T-helper 2 cell treated with Interferon-gamma antibody and Interleukin-4, amounts not matched to agents 5 μg/mL and 100 μg/mL, for 36 hours (primary cell): ENCODE measurements around the gene AFF2.

Source experiments
- DNase-seq: peaks from one replicate; pipeline ENCODE4 v3.0.0; 2021; ENCODE audit warnings: low spot score
- H3K27ac Mint-ChIP-seq: one replicate; pipeline ENCODE4 v1.8.0; 2021; ENCODE audit warnings: mild to moderate bottlenecking, mixed read lengths
- H3K27me3 Mint-ChIP-seq: one replicate; pipeline ENCODE4 v1.8.0; 2021; ENCODE audit warnings: low read depth, mixed read lengths
- H3K36me3 Mint-ChIP-seq: one replicate; pipeline ENCODE4 v1.8.0; 2021; ENCODE audit warnings: low read depth, mixed read lengths
- H3K4me1 Mint-ChIP-seq: one replicate; pipeline ENCODE4 v1.8.0; 2021; ENCODE audit warnings: low read depth, mixed read lengths
- H3K4me3 Mint-ChIP-seq: one replicate; pipeline ENCODE4 v1.8.0; 2022; ENCODE audit warnings: mild to moderate bottlenecking, moderate library complexity, mixed read lengths
- H3K9me3 Mint-ChIP-seq: one replicate; pipeline ENCODE4 v1.8.0; 2021; ENCODE audit warnings: mixed read lengths

The AFF2 gene

GRCh38 chrX:148512453-148512852, 12.0 kb downstream of the AFF2 start:
- H3K4me3 Mint-ChIP-seq = no peak overlapping the region
- no peak overlapping the region for H3K27ac Mint-ChIP-seq
- H3K4me1 Mint-ChIP-seq = no peaks in the 10 kb centered on the region
- H3K9me3 Mint-ChIP-seq = no peaks in the 10 kb centered on the region
- no peaks in the 10 kb centered on the region for H3K36me3 Mint-ChIP-seq
- no peak for DNase-seq
- no peaks in the 10 kb centered on the region for H3K27me3 Mint-ChIP-seq

DNA sequence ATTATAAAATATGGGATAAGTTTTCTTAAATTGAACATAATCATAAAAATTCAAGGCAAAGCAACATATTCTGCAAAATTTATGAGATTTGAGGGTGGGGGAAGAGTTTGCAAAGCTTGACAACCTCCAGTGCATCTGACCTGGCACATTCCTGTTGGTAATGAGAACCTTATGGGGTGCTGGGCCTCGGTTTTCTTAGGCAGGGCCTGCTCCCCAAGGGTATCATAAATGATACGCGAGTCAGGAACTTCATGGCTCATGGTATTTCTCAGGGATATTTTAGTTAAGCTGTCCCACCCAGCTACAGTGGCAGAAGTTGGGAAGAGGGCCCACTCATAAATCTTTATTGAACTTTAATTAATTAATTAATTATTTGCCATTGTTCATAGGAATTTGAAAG, 13.2 kb downstream of the AFF2 start:
- DNase-seq = no peak
- H3K27ac Mint-ChIP-seq = no peak overlapping the region
- H3K27me3 Mint-ChIP-seq = no peaks in the 10 kb centered on the region
- H3K9me3 Mint-ChIP-seq = no peaks in the 10 kb centered on the region
- H3K36me3 Mint-ChIP-seq = no peaks in the 10 kb centered on the region
- H3K4me1 Mint-ChIP-seq = no peaks in the 10 kb centered on the region
- no peak overlapping the region for H3K4me3 Mint-ChIP-seq

- Mint-ChIP-seq H3K4me3 (no peak overlapping the region), H3K9me3 (no peaks in the 10 kb centered on the region), H3K27ac (no peak overlapping the region), H3K4me1 (no peaks in the 10 kb centered on the region), H3K36me3 (no peaks in the 10 kb centered on the region), H3K27me3 (no peaks in the 10 kb centered on the region)
- no peak for DNase-seq
Observed at GRCh38 chrX:148517176-148517575, 16.8 kb downstream of the AFF2 start.

- Mint-ChIP-seq H3K36me3 (no peaks in the 10 kb centered on the region), H3K4me3 (no peak overlapping the region), H3K9me3 (no peaks in the 10 kb centered on the region), H3K27me3 (no peaks in the 10 kb centered on the region), H3K27ac (no peak overlapping the region), H3K4me1 (no peaks in the 10 kb centered on the region)
- no peak for DNase-seq
Observed at GRCh38 chrX:148522006-148522405, 21.6 kb downstream of the AFF2 start.

DNA sequence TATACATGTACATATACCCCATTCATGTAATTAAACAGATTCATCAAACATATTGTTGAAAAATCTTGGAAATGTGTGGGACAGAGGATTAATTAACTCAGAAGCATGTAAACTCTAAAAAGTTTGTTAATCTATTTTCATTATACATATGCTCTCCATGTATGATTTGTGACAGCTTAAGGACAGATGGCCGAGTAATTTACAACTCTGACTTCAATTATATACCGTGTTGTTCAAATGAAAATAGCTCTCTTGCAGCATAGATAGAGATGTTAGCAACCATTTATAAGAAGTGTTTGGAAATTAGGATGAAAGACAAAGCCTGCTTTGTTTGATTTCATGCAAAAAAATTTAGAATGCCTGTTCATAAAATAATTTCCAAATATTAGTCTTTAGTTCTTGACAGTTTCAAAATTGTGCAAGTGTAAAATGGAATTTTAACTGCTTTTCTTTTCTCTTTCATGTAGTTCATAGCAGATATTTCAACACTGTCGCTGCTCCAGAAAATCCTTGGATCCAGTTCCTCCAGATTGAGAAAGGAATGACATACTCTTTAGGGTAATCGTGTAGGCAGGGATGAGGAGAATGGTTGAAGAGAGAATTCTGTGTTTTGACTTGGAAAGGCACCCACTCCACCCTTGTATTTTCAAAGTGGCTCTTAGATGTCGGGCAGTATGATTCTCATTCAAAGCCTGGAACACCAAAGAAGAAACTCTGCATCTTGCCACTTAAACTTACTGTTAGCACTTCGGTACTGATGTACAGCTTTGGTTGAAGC, 23.1 kb downstream of the AFF2 start:
- no peak for DNase-seq
- Mint-ChIP-seq H3K36me3 (no peaks in the 10 kb centered on the region), H3K4me1 (no peaks in the 10 kb centered on the region), H3K27me3 (no peaks in the 10 kb centered on the region), H3K4me3 (no peak overlapping the region), H3K27ac (no peak overlapping the region), H3K9me3 (no peaks in the 10 kb centered on the region)

GRCh38 chrX:148530464-148531077, 30.2 kb downstream of the AFF2 start:
- H3K9me3 Mint-ChIP-seq = no peaks in the 10 kb centered on the region
- H3K27ac Mint-ChIP-seq = no peak overlapping the region
- H3K4me1 Mint-ChIP-seq = no peaks in the 10 kb centered on the region
- no peak overlapping the region for H3K4me3 Mint-ChIP-seq
- no peaks in the 10 kb centered on the region for H3K27me3 Mint-ChIP-seq
- no peaks in the 10 kb centered on the region for H3K36me3 Mint-ChIP-seq
- DNase-seq = no peak

DNA sequence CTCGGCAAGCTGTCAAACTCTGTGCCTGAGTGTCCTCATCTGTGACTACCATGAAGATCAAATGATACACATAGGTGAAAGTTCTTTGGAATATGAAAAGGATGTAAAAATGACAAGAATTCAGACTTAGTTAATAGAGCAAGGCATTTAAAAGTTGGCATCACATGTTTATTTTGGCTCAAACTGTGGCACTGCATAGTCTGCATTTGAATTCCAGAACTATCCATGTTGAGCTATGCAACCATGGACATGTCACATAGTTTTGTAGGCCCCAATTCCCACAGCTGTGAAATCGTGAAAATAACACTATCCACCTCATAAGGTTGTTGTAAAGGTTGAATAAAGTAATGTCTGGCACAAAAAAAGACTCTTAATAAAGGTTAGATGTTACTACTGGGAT, 33.9 kb downstream of the AFF2 start:
- Mint-ChIP-seq H3K9me3 (no peaks in the 10 kb centered on the region), H3K36me3 (no peaks in the 10 kb centered on the region), H3K27me3 (no peaks in the 10 kb centered on the region), H3K4me1 (peaks cover 5% of the 10 kb centered on the region), H3K27ac (no peak overlapping the region), H3K4me3 (no peak overlapping the region)
- DNase-seq = no peak

DNA sequence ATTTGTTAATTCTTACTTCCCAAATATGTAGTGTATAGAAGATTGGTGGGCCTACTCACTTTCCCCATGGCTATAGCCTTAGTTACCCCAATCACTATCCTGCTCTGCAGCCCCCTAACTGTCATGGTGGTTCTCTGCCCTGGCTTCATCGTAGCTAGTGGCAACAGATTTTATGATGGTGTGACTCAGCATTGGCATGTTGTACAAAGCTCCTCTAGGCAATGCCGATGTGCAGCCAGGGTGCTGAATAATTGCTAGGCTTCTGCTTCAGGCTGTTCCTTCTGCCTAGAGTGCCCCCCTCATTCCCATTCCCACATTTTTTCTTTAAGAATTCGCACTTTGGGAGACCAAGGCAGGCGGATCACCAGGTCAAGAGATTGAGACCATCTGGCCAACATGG, 35.2 kb downstream of the AFF2 start:
- Mint-ChIP-seq H3K27me3 (no peaks in the 10 kb centered on the region), H3K9me3 (no peaks in the 10 kb centered on the region), H3K4me3 (no peak overlapping the region), H3K27ac (no peak overlapping the region), H3K4me1 (peaks cover 5% of the 10 kb centered on the region), H3K36me3 (no peaks in the 10 kb centered on the region)
- DNase-seq = no peak

- H3K36me3 Mint-ChIP-seq = no peaks in the 10 kb centered on the region
- H3K4me1 Mint-ChIP-seq = peaks cover 5% of the 10 kb centered on the region
- no peak for DNase-seq
Observed at GRCh38 chrX:148536961-148537360, 36.5 kb downstream of the AFF2 start.

GRCh38 chrX:148537556-148538182, 37.3 kb downstream of the AFF2 start:
- no peak for DNase-seq
- Mint-ChIP-seq H3K9me3 (no peaks in the 10 kb centered on the region), H3K4me1 (peaks cover 5% of the 10 kb centered on the region), H3K36me3 (no peaks in the 10 kb centered on the region), H3K27ac (no peak overlapping the region), H3K4me3 (no peak overlapping the region), H3K27me3 (no peaks in the 10 kb centered on the region)

More at GRCh38 chrX:148536961-148537360, 36.5 kb downstream of the AFF2 start:
- Mint-ChIP-seq H3K27ac (no peak overlapping the region), H3K9me3 (no peaks in the 10 kb centered on the region), H3K27me3 (no peaks in the 10 kb centered on the region), H3K4me3 (no peak overlapping the region)

DNA sequence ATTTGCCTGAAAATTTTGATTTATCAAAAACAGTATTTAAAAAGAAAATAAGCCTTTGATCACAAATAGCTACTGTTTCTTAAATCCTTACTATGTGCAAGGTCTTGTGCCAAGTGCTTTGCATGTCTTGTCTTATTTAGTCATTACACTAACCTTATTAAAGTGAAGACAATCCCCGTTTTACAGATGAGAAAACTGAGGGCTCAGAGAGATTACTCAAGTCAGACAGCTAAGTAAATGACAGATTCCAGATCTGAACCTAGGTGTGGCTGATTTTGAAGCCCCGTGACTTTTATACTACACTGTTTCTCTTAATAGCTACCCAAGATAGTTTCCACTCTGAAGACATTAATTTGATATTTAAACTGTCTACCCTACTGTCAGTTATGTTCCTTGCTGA, 38.2 kb downstream of the AFF2 start:
- H3K4me3 Mint-ChIP-seq = no peak overlapping the region
- DNase-seq = no peak
- no peaks in the 10 kb centered on the region for H3K9me3 Mint-ChIP-seq
- peaks cover 5% of the 10 kb centered on the region for H3K4me1 Mint-ChIP-seq
- no peaks in the 10 kb centered on the region for H3K27me3 Mint-ChIP-seq
- H3K27ac Mint-ChIP-seq = no peak overlapping the region
- no peaks in the 10 kb centered on the region for H3K36me3 Mint-ChIP-seq

DNA sequence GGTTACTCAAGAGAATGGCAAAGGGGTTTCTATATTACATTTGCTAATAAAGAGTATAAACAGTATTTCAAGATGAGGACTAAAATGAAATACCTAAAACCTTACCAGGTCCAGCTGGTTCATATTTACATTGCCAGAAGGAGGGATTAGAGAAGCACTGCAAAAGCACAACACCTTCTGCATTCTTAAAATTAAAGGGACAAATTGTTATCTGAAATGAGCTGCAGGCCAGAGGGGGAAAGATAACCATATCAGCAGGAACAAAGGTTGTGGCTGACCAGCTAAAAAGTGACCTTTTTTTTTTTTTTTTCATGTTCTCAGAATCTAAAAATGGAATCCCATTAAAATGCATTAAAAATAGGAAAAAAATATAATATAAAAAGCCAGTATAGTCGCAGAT, 39.7 kb downstream of the AFF2 start:
- Mint-ChIP-seq H3K27ac (no peak overlapping the region), H3K36me3 (no peaks in the 10 kb centered on the region), H3K27me3 (no peaks in the 10 kb centered on the region), H3K4me3 (no peak overlapping the region), H3K4me1 (peaks cover 5% of the 10 kb centered on the region), H3K9me3 (no peaks in the 10 kb centered on the region)
- no peak for DNase-seq

DNA sequence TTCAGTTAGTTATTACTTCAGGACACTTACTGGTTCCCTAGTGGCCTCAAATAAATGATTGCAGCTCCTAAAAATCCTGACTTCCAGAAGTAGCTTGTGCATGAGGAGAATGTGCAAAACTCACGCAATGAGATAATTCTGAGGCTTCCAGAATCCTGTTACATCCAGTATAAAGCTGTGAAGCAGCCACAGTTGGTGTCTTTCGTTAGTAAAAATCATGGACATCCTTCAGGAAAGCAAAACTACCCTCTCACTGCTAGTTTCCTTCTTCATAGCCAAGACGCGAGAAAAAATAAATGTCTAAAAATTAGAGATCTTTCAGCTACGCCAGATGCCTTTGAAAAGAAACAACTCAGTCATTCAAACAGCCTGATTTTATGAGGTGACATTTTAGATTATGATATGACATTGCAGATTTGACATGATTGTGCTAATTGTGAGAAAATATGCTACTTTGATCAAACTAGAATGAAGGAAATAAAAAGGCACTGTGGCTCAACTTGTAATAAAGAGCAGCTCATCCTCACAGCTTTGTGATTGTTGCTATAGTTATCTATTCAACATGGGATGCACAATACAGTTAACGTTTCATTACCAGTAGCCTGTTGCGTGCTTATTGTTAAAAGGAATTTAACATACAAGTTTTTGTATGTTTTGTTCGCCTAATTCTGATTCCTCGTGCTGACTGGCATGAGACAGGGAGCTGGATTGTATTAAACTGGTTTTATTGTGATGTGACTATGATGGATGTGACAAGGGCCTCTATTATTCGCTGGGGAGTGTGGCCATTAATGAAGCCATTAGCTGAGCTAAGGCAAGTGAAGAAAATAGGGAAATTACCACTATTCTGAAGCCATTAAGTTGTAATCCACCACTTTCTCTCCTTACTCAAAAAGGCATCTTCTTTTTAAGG, 40.5 kb downstream of the AFF2 start:
- Mint-ChIP-seq H3K36me3 (no peaks in the 10 kb centered on the region), H3K4me3 (no peak overlapping the region), H3K27me3 (no peaks in the 10 kb centered on the region), H3K9me3 (no peaks in the 10 kb centered on the region), H3K4me1 (peaks cover 5% of the 10 kb centered on the region), H3K27ac (no peak overlapping the region)
- DNase-seq = no peak

DNA sequence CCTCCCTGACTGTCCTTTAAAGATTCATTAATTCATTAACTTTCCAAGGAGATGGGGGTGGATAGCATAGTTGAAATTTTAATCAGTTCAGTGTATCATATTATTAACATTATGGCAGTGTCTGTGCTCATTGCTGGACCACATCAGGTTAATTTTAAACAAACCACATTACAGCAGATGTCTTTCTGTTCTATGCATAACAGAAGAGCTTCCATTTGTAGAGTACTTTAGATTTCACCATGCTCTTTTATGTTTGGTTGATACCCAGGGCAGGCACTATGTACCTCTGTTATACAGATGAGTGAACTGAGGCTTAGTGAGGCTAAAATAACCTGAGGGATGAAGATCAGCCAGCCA, 41.1 kb downstream of the AFF2 start:
- Mint-ChIP-seq H3K36me3 (no peaks in the 10 kb centered on the region), H3K4me1 (peaks cover 5% of the 10 kb centered on the region), H3K9me3 (no peaks in the 10 kb centered on the region)

More for the DNA sequence above, 41.1 kb downstream of the AFF2 start:
- H3K27me3 Mint-ChIP-seq = no peaks in the 10 kb centered on the region
- H3K4me3 Mint-ChIP-seq = no peak overlapping the region
- no peak overlapping the region for H3K27ac Mint-ChIP-seq
- DNase-seq = no peak
